AG04450 (cell line): ENCODE data around the gene RTCA. TPM values are rescaled to one million over a fixed set of nuclear protein-coding genes. Genes with fewer than 3 reads are reported as not detected.
A peak's percentile ranks its signal among the peaks of the same experiment; 100 is the strongest.

Source experiments
- CTCF ChIA-PET: fragments of 300-600, 350-600 bp; formaldehyde crosslinking; extraction: SDS; loops from one replicate; lab custom pipeline; 2022; ENCODE audit warnings: antibody characterized with exemption, inconsistent platforms; lab: Charles Lee
- POLR2A ChIA-PET: fragments of 350-600 bp; formaldehyde crosslinking; extraction: SDS; loops from one replicate; lab custom pipeline; 2021; ENCODE audit warnings: antibody characterized with exemption, inconsistent platforms; lab: Yijun Ruan, JAX
- DNase-seq: peaks from one replicate; pipeline ENCODE4 v3.0.0-alpha.2; 2011; ENCODE audit warnings: low read depth, low spot score
- H3K27ac ChIP-seq: one replicate; pipeline ENCODE4 v1.5.1; 2012; ENCODE audit warnings: low read depth, low read length, control low read depth
- H3K27me3 ChIP-seq: one replicate; pipeline ENCODE4 v1.6.0; 2012; ENCODE audit warnings: low read length; ENCODE audit not compliant: control insufficient read depth, insufficient read depth
- H3K4me3 ChIP-seq: 2 replicates; pipeline ENCODE4 v1.5.1; 2011; ENCODE audit warnings: mild to moderate bottlenecking, low read depth, low read length, control low read depth
- H3K9me3 ChIP-seq: 2 replicates; pipeline ENCODE4 v1.5.1; 2012; ENCODE audit warnings: low read length; ENCODE audit not compliant: control insufficient read depth, insufficient read depth
- polyA plus RNA-seq: library from polyadenylated mRNA; depleted of rRNA; stranded (reverse); fragments of >200 nt; gene quantifications from 2 replicates; pipeline ENCODE4 v1.2.3, GENCODE V29; 2011
- TF ChIP-seq, protein P1 (sequence below): IDR thresholded peaks from 2 replicates; pipeline ENCODE4 v1.5.1; 2011; ENCODE audit warnings: low read depth, low read length, control low read depth, inconsistent platforms

The RTCA gene
- polyA plus RNA-seq, 1 experiment, result 48.8 TPM

DNA sequence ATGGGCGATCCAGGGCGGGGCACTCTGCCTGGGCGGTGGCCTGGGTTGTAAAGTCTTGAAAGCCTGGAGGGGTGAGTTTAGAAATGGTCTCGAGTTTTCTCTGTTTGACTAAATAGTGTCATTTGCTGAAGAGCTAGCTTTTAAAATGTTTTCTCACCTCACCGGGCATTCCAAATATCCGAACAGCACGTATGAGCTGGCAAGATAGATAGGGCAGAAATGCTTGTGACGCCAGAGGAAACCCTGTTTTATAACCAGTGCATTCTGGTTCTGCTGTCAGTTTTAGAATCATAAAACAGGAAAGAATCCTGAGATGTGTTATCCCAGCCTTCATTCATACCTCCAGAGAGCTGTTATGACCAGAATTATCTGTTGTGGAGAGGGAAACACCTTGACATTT, 725 bp downstream of the RTCA start:
- no peak for DNase-seq

DNA sequence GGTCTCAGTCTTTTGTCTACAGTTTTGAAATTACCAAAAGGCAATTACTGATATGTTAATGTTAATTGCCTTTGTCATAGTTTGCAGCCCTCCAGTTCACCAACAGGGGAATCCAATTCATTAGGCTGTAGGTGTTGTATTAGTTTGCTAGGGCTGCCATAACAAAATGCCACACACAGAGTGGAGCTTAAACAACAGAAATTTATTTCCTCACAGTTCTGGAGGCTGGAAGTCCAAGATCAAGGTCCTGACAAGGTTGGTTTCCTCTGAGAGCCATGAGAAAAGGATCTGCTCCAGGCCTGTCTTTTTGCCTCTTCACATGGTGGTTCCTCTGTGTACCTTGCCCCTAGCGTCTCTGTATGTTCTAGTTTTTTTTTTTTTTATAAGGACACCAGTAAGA, 1.3 kb downstream of the RTCA start:
- Histone ChIP-seq H3K9me3 (peaks cover 5% of the 10 kb centered on the region; the same call in 1 of the 2 replicates), H3K27me3 (no peaks in the 10 kb centered on the region), H3K27ac (no peak overlapping the region), H3K4me3 (peak overlapping the region; percentile 89)
- POLR2A ChIA-PET, result no interaction called here
- CTCF ChIA-PET, result interaction anchor here (1.0 to 1.5 kb wide), 2 partner anchors 192 to 458 kb away, joined by 4 to 5 read pairs; no protein-coding TSS in a partner anchor
- TF ChIP-seq, protein P1, sequence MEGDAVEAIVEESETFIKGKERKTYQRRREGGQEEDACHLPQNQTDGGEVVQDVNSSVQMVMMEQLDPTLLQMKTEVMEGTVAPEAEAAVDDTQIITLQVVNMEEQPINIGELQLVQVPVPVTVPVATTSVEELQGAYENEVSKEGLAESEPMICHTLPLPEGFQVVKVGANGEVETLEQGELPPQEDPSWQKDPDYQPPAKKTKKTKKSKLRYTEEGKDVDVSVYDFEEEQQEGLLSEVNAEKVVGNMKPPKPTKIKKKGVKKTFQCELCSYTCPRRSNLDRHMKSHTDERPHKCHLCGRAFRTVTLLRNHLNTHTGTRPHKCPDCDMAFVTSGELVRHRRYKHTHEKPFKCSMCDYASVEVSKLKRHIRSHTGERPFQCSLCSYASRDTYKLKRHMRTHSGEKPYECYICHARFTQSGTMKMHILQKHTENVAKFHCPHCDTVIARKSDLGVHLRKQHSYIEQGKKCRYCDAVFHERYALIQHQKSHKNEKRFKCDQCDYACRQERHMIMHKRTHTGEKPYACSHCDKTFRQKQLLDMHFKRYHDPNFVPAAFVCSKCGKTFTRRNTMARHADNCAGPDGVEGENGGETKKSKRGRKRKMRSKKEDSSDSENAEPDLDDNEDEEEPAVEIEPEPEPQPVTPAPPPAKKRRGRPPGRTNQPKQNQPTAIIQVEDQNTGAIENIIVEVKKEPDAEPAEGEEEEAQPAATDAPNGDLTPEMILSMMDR, result no peak
- no peak for DNase-seq

More for the DNA sequence above, 725 bp downstream of the RTCA start:
- Histone ChIP-seq H3K27ac (no peak overlapping the region), H3K27me3 (no peaks in the 10 kb centered on the region), H3K4me3 (peak overlapping the region; percentile 89), H3K9me3 (peaks cover 5% of the 10 kb centered on the region; the same call in 1 of the 2 replicates)
- ChIA-PET CTCF (interaction anchor here (1.0 to 1.6 kb wide), 4 partner anchors 190 to 602 kb away, joined by 3 to 5 read pairs (median 4); no protein-coding TSS in a partner anchor), POLR2A (interaction anchor here (1.8 kb wide), 3 partner anchors 17 to 134 kb away, joined by 5 to 11 read pairs (median 8); partner anchors contain the start of genes CDC14A, DBT, SASS6 and TRMT13)
- TF ChIP-seq, protein P1, result no peak

DNA sequence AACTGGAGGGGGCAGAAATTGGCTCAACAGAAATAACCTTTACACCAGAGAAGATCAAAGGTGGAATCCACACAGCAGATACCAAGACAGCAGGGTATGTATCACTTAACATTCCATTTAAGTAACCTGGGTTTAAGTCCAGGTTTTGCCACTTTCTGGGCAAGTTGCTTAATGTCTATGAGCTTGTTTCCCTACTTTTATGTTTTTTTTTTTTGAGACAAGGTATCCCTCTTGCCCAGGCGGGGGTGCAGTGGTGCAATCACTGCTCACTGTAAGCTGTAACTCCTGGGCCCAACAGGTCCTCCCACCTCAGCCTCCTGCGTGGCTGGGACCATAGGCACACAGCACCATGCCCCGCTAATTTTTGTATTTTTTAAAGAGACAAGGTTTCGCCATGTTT, 2.2 kb downstream of the RTCA start:
- Histone ChIP-seq H3K9me3 (peaks cover 5% of the 10 kb centered on the region; the same call in 1 of the 2 replicates), H3K27me3 (no peaks in the 10 kb centered on the region), H3K27ac (no peak overlapping the region), H3K4me3 (no peak overlapping the region)
- TF ChIP-seq, protein P1, result no peak
- ChIA-PET POLR2A (no interaction called here), CTCF (interaction anchor here (0.6 to 1.3 kb wide), 4 partner anchors 14 to 449 kb away, joined by 3 to 6 read pairs (median 4); partner anchors contain the start of gene DBT)
- DNase-seq, result no peak

DNA sequence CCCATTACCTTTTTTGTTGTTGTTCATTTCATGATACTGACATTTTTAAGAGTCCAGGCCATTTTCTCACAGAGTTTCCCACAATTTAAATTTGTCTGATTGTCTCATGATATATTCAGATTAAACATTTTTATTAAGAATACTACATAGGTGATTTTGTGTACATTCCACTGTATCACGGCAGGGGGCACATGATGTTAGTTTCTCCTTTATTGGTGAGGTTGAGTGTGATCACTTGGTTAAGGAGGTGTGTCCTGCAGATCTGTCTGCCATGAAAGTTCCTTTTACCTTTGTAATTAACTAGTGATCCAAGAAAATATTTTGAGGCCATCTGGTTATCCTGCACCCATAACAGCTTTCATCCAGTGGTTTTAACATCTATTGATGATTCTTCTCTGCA, 11.8 kb downstream of the RTCA start:
- H3K27me3 ChIP-seq, result no peaks in the 10 kb centered on the region
- H3K9me3 ChIP-seq, result no peaks in the 10 kb centered on the region
- no peak for DNase-seq
- TF ChIP-seq, protein P1, result no peak
- ChIA-PET POLR2A (no interaction called here), CTCF (no interaction called here)
- H3K27ac ChIP-seq, result no peak overlapping the region
- no peak overlapping the region for H3K4me3 ChIP-seq

DNA sequence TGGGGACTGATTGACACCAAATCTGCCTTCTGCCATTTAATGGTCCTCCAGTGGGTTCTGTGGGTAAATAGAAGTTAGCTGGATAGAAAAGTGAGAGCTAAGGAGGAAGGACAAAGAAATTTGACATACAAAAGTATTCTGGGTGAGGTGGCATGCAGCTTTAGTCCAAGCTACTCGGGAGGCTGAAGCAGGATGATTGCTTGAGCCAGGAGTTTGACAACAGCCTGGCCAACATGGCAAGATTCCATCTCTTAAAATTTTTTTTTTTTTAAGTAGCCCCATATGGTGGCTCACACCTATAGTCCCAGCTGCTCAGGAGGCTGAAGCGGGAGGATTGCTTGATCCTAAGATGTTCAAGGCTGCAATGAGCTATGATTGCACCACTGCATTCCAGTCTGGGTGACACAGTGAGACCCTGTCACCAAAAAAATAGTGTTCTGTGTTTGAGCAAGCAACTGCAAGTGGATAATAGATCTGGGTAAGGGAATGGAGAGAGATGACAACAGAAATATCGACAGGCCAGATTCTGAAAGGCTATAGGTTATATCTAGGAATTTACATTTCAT, 13.4 kb downstream of the RTCA start:
- TF ChIP-seq, protein P1, result no peak
- H3K4me3 ChIP-seq, result no peak overlapping the region
- POLR2A ChIA-PET, result no interaction called here
- DNase-seq, result no peak
- CTCF ChIA-PET, result no interaction called here
- H3K27me3 ChIP-seq, result no peaks in the 10 kb centered on the region
- no peaks in the 10 kb centered on the region for H3K9me3 ChIP-seq
- H3K27ac ChIP-seq, result no peak overlapping the region
